GM18909 (cell line): Measurements from ENCODE around the gene ZNF701.

Experiments
- ATAC-seq: cut with Tn5 transposase; IDR thresholded peaks from one replicate; pipeline ENCODE4 v1.9.1; 2021; ENCODE audit warnings: mild to moderate bottlenecking; ENCODE audit not compliant: unreplicated experiment, poor library complexity

The ZNF701 gene

GRCh38 chr19:52635786-52636570 is 65.9 kb downstream of the ZNF701 start:
- ATAC-seq = no peak
